ENCODE measurements around the gene CPNE4.

DNA sequence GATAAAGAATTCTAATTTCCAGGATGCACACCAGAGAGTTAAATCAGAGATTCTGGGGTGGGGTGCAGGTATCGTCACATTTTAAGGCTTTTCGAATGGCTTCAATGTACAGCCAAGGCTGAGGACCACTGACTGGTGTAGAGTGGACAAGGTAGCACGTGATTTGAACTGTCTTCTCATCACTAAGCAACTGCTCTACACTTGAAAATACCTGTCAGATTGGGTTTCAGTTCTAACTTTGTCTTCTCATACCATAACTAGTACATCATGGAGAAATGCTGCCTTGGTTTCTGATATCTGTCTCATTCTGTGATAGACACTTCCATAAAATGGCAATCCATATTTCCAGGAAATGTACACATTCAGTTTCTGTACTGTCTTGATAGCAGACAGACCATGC lies 474.0 kb downstream of the CPNE4 start:
- TF ChIP-seq POLR2A (IDR thresholded peaks at IDR 0.05) (no peak), POLR2AphosphoS5 (IDR thresholded peaks at IDR 0.05; ENCODE audit: insufficient read depth in 1 of 2, low read depth in 1 of 2) (no peak)
- TF ChIP-seq, protein P1, sequence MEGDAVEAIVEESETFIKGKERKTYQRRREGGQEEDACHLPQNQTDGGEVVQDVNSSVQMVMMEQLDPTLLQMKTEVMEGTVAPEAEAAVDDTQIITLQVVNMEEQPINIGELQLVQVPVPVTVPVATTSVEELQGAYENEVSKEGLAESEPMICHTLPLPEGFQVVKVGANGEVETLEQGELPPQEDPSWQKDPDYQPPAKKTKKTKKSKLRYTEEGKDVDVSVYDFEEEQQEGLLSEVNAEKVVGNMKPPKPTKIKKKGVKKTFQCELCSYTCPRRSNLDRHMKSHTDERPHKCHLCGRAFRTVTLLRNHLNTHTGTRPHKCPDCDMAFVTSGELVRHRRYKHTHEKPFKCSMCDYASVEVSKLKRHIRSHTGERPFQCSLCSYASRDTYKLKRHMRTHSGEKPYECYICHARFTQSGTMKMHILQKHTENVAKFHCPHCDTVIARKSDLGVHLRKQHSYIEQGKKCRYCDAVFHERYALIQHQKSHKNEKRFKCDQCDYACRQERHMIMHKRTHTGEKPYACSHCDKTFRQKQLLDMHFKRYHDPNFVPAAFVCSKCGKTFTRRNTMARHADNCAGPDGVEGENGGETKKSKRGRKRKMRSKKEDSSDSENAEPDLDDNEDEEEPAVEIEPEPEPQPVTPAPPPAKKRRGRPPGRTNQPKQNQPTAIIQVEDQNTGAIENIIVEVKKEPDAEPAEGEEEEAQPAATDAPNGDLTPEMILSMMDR (IDR thresholded peaks at IDR 0.05) = no peak

Measured in vagina (tissue), 2 donors.